Fibroblast of villous mesenchyme (primary cell): ENCODE data around the gene HIGD2A. TPM values are rescaled to one million over a fixed set of nuclear protein-coding genes. Genes with fewer than 3 reads are reported as not detected.

Source experiments
- DNase-seq: peaks from one replicate; pipeline ENCODE4 v3.0.0-alpha.2; 2010; ENCODE audit warnings: low read depth
- H3K4me3 ChIP-seq: 2 replicates; pipeline ENCODE4 v1.5.1; 2011; ENCODE audit warnings: low read depth, mild to moderate bottlenecking, low read length
- CTCF ChIP-seq: IDR thresholded peaks from 2 replicates; pipeline ENCODE4 v1.5.1; 2012; ENCODE audit warnings: low read depth, mild to moderate bottlenecking, low read length; ENCODE audit not compliant: insufficient read depth
- total RNA-seq: library from RNA; depleted of rRNA; stranded (reverse); fragments of >200 nt; gene quantifications from 2 replicates; pipeline ENCODE4 v1.2.3, GENCODE V29; 2012

The HIGD2A gene
- total RNA-seq, 1 donor = 19.0 TPM

GRCh38 chr5:176416965-176417364, 28.4 kb downstream of the HIGD2A start:
- no peak for DNase-seq
- H3K4me3 ChIP-seq = no peak overlapping the region
- TF ChIP-seq CTCF = no peak

GRCh38 chr5:176418251-176418650, 29.7 kb downstream of the HIGD2A start:
- no peak for TF ChIP-seq CTCF
- DNase-seq = no peak

GRCh38 chr5:176420086-176420485, 31.5 kb downstream of the HIGD2A start:
- no peak overlapping the region for H3K4me3 ChIP-seq
- DNase-seq = no peak
- TF ChIP-seq CTCF = no peak

More at GRCh38 chr5:176418251-176418650, 29.7 kb downstream of the HIGD2A start:
- H3K4me3 ChIP-seq = no peak overlapping the region

- DNase-seq = no peak
- H3K4me3 ChIP-seq = no peak overlapping the region
- no peak for TF ChIP-seq CTCF
Measured at GRCh38 chr5:176420972-176421544, 32.5 kb downstream of the HIGD2A start.

GRCh38 chr5:176424181-176424580, 35.6 kb downstream of the HIGD2A start:
- no peak overlapping the region for H3K4me3 ChIP-seq
- DNase-seq = no peak
- TF ChIP-seq CTCF = no peak

- no peak for DNase-seq
- no peak overlapping the region for H3K4me3 ChIP-seq
- no peak for TF ChIP-seq CTCF
Measured at GRCh38 chr5:176425138-176425537, 36.6 kb downstream of the HIGD2A start.

GRCh38 chr5:176425791-176426190, 37.2 kb downstream of the HIGD2A start:
- DNase-seq = no peak

More at GRCh38 chr5:176425791-176426190, 37.2 kb downstream of the HIGD2A start:
- no peak overlapping the region for H3K4me3 ChIP-seq
- no peak for TF ChIP-seq CTCF
